ENCODE results near the gene TBX1. TPM values are rescaled to one million over a fixed set of nuclear protein-coding genes. Genes with fewer than 3 reads are reported as not detected.

TBX1 gene
- not detected for polyA plus RNA-seq (2013, experiment 1 of 4)
- polyA plus RNA-seq (2013, experiment 2 of 4): not detected
- not detected for polyA plus RNA-seq (2013, experiment 3 of 4)
- 0.16 TPM for polyA plus RNA-seq (2013, experiment 4 of 4)

DNA sequence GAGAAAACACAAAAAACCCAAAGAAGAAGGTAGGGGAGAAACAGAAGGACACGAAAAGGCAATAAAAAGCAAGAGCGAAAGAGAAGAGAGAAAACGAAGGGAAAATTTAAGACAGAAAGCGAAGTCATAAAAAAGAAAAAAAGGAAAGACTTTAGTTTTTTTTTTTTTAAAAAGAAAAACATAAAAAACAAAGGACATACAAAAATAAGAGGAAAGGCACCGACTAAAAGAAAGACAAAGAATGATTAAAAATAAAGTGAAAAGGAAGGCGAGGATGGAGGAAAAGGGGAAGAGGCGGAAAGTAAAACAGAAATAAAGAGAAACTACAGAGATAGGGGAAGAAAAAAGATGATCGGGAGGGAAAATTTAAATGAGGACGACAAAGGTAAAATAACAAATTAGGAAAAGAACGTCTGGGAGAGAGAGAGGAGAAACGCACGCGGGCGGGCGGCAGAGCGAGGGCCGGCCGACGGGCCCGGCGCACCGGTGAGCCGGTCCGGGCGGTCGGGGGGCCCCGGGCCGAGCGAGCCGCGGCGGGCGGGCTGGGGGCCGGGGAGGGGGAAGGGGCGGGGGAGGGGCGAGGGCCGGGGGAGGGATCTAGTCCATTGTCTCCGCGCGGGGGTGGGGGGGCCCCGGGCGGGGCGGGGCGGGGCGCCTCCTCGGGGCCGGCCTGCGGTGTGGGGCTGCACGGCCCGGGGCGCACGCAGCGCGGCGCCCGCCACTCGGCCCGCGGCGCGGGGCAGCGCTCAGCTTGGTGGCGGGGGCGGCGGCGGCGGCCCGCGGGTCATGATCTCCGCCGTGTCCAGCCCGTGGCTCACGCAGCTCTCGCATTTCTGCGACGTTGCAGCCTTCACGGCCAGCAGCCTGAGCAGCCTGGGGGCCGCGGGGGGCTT lies at the start of gene TBX1:
TSS of gene TBX1 (plus strand) at position 721 of the 893 bp plus-strand sequence. CDS start at position 787, 66 bp downstream.
- H3K27me3 ChIP-seq (ENCODE audit: control insufficient read depth, insufficient read depth, low read length, poor library complexity, severe bottlenecking): peaks cover 99% of the 10 kb centered on the region
- no peak within 1 kb of the TSS for H3K4me3 ChIP-seq (ENCODE audit: insufficient read depth, low read depth, low read length)
- H3K9me3 ChIP-seq (ENCODE audit: control insufficient read depth, low read length): no peaks in the 10 kb centered on the region
- H3K36me3 ChIP-seq (ENCODE audit: control insufficient read depth, insufficient read depth, low read length): no peaks in the 10 kb centered on the region
- peaks cover 34% of the 10 kb centered on the region for H3K4me1 ChIP-seq (ENCODE audit: control insufficient read depth, insufficient read depth, low read length)
- no peak within 1 kb of the TSS for H3K27ac ChIP-seq (ENCODE audit: insufficient read depth, low read depth, low read length, poor library complexity, severe bottlenecking)
- 2 to 3% methylated on average over 66 to 68 of the region's 79 CpGs for WGBS, 2 experiments

DNA sequence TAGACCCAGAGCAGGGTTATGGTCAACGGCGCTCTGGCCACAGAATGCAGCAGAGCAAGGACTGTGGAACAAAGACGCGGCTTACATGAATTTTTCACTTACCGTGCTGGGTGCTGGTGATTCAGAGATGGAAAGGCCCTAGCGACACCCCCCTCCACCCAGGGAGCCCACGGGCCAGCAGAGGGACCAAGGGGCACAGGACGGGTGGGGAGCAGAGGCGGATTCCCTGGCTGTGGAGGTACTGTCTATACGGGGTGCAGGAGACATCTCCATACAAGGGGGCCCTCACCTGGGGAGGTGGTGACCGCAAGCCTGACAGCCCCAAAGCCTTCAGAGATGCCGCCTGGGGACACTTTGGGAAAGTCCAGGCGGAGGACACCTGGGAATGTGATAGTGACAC lies 47.3 kb upstream of the TBX1 start:
- Histone ChIP-seq H3K4me1 (ENCODE audit: control insufficient read depth, insufficient read depth, low read length) (no peaks in the 10 kb centered on the region), H3K27me3 (ENCODE audit: control insufficient read depth, insufficient read depth, low read length, poor library complexity, severe bottlenecking) (peaks cover 55% of the 10 kb centered on the region), H3K27ac (ENCODE audit: insufficient read depth, low read depth, low read length, poor library complexity, severe bottlenecking) (no peak overlapping the region), H3K4me3 (ENCODE audit: insufficient read depth, low read depth, low read length) (no peak overlapping the region), H3K9me3 (ENCODE audit: control insufficient read depth, low read length) (no peaks in the 10 kb centered on the region), H3K36me3 (ENCODE audit: control insufficient read depth, insufficient read depth, low read length) (no peaks in the 10 kb centered on the region)
- WGBS, 2 experiments: 91 to 92% methylated on average over 13 of the region's 13 CpGs

DNA sequence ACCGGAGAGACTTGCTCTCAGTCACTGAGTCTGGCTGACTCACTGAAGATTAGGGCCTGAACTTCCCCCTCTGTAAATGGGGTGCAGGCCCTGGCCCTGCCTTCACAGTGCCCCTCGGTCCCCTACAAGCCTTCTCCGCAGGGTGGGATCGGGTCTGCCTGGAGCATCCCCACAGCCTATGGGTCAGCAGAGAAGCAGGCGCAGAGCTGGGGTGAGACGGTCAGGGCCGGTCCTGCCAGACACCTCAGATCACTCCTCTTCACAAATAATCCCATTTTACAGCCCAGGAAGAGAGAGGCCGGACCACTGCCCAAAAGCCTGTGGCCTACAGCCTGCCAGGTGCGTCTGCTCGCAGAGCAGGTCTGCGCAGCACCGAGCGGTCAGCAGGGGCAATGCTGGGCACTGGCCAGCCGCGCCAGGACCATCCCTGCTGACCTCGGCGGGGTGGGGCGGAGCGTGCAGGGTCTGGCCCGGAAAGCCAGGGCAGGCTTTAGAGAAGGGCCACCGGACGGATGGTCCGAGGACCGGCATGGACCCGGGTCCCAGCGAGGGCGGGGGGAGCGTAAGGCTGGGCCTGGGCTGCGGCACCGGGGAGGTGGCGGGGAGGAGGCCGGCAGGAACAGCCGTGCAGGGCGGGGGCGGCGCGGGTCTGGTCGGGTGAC lies 46.8 kb upstream of the TBX1 start:
- Histone ChIP-seq H3K4me1 (ENCODE audit: control insufficient read depth, insufficient read depth, low read length) (no peaks in the 10 kb centered on the region), H3K36me3 (ENCODE audit: control insufficient read depth, insufficient read depth, low read length) (no peaks in the 10 kb centered on the region), H3K9me3 (ENCODE audit: control insufficient read depth, low read length) (no peaks in the 10 kb centered on the region), H3K4me3 (ENCODE audit: insufficient read depth, low read depth, low read length) (peak overlapping the region; percentile 48), H3K27ac (ENCODE audit: insufficient read depth, low read depth, low read length, poor library complexity, severe bottlenecking) (no peak overlapping the region), H3K27me3 (ENCODE audit: control insufficient read depth, insufficient read depth, low read length, poor library complexity, severe bottlenecking) (peaks cover 60% of the 10 kb centered on the region)
- WGBS, 2 experiments: 33 to 36% methylated on average over 38 of the region's 38 CpGs

DNA sequence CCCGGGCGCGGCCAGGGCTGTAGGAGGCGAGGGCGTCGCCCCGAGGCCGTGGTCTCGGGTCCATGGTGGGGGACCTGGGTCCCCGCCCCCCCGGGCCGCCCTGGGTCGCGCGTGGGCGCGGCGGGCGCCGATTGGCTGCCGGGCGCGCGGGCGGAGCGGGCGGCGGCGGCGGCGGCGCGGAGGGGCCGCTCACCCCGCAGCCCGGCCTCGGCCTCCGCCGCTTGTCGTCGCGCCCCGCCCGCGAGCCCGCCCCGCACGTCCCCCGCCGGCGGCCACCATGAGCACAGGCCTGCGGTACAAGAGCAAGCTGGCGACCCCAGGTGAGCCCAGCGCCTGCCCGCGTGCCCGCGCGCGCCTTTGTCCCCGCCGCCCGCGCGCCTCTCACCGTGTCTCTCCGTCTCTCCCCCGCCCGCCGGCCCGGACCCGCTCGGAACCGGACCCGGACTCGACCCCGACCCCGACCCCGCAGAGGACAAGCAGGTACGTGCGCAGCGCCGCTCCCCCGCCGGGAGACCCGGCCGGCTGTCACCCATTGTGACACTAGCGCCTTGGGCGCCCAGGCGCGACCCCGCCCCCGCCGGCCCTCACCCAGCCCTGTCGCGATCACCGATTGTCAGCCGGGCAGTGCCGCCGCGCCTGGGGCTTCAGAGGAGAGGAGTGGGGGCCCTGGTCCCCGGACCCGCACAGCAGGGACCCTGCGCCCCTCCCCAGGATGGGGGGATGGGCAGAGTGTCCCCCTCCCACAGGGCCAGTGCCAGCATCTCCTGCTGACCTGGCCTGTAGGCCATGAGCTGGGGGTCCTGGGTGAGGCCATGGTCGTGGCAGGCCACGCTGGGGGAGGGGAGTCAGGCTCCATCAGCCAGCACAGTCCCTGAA lies 46.0 kb upstream of the TBX1 start, which contains the start of gene SEPTIN5:
TSS of gene SEPTIN5 (plus strand) at position 192 of the 876 bp plus-strand sequence. CDS start at position 278, 86 bp downstream.
- Histone ChIP-seq H3K27ac (ENCODE audit: insufficient read depth, low read depth, low read length, poor library complexity, severe bottlenecking) (no peak within 1 kb of the TSS), H3K36me3 (ENCODE audit: control insufficient read depth, insufficient read depth, low read length) (no peaks in the 10 kb centered on the region)

DNA sequence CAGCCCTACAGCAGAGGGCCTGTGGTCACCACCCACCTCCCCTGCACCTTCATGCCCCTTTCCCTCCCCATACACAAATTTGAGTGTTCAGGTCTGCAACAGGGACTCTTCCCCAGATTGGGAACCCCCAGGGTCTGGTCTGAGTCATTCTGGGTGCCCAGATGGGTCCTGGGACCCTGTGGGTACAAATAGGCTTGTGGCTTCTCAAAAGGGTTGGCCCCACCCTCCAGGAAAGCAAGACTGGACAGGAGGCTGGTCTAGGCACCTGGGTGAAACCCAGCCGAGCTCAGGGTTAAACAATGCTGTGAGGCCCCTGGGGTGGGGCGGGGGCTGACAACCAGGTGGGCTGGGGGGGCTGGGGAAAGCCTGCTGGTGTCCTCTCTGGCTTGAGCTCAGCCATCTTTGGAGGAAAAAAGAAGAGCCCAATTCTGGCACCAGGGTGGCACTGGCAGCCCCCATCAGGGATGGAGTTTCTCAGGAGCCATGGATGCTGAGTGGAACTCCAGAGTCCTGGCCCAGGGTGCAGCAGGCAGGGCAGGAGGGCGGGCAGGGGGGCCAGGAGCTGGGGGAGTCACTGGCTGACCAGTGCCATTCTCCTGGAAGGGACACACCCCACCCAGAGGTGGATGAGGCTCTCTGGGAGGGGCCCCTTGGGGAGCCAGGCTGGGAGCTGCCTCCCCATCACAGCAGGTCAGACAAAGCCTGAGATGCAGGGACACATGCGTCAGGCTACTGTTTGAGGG lies 45.2 kb upstream of the TBX1 start:
- Histone ChIP-seq H3K4me3 (ENCODE audit: insufficient read depth, low read depth, low read length) (peak overlapping the region; percentile 55), H3K27me3 (ENCODE audit: control insufficient read depth, insufficient read depth, low read length, poor library complexity, severe bottlenecking) (peaks cover 76% of the 10 kb centered on the region), H3K27ac (ENCODE audit: insufficient read depth, low read depth, low read length, poor library complexity, severe bottlenecking) (no peak overlapping the region), H3K36me3 (ENCODE audit: control insufficient read depth, insufficient read depth, low read length) (no peaks in the 10 kb centered on the region), H3K9me3 (ENCODE audit: control insufficient read depth, low read length) (no peaks in the 10 kb centered on the region), H3K4me1 (ENCODE audit: control insufficient read depth, insufficient read depth, low read length) (no peaks in the 10 kb centered on the region)
- 81 to 85% methylated on average over 4 of the region's 4 CpGs for WGBS, 2 experiments

More for the DNA sequence above, 46.0 kb upstream of the TBX1 start, which contains the start of gene SEPTIN5:
- Histone ChIP-seq H3K27me3 (ENCODE audit: control insufficient read depth, insufficient read depth, low read length, poor library complexity, severe bottlenecking) (peaks cover 68% of the 10 kb centered on the region), H3K4me1 (ENCODE audit: control insufficient read depth, insufficient read depth, low read length) (no peaks in the 10 kb centered on the region), H3K9me3 (ENCODE audit: control insufficient read depth, low read length) (no peaks in the 10 kb centered on the region), H3K4me3 (ENCODE audit: insufficient read depth, low read depth, low read length) (peak within 1 kb of the TSS; percentile 55)
- 3% methylated on average over 106 of the region's 106 CpGs for WGBS, 2 experiments

DNA sequence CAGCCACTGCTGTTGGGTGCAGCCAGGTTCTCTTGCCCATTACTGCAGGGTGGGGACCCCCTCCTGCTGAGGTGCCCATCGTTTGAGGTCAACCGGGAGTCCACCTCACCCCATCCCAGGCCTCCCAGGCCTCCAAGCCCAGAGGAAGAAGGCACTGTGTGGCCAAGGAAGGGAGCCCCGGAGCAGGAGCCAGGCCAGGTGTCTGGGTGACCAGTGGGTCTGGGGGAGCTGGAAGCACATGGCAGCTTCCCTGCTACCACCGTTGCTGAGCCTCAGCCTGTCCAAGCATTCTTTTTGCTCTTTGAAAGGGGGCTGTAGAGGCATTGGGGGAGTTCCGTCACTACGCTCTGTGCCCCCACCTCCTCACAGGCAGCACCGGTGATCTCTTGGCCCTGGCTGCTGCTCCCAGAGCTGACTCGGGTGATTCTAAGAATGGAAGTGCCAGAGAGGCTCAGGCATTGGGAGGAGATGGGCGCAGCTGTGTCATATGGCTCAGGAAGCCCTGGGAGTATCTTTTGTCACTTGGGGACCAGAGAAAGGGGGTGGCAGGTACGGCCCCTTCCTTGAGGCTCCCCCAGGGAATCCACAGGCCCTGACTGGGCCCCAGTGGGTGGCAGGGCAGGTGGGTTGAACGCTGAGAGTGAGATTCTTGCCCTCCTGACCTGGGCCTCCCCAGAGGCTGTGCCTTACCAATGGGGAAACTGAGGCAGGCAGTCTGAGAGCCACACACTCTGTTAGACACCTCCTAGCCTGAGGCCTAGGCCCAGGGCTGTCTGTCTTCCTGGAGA lies 44.3 kb upstream of the TBX1 start:
- Histone ChIP-seq H3K27ac (ENCODE audit: insufficient read depth, low read depth, low read length, poor library complexity, severe bottlenecking) (no peak overlapping the region), H3K4me3 (ENCODE audit: insufficient read depth, low read depth, low read length) (no peak overlapping the region), H3K9me3 (ENCODE audit: control insufficient read depth, low read length) (no peaks in the 10 kb centered on the region), H3K4me1 (ENCODE audit: control insufficient read depth, insufficient read depth, low read length) (no peaks in the 10 kb centered on the region), H3K36me3 (ENCODE audit: control insufficient read depth, insufficient read depth, low read length) (no peaks in the 10 kb centered on the region), H3K27me3 (ENCODE audit: control insufficient read depth, insufficient read depth, low read length, poor library complexity, severe bottlenecking) (peaks cover 85% of the 10 kb centered on the region)
- 91 to 92% methylated on average over 11 of the region's 11 CpGs for WGBS, 2 experiments

DNA sequence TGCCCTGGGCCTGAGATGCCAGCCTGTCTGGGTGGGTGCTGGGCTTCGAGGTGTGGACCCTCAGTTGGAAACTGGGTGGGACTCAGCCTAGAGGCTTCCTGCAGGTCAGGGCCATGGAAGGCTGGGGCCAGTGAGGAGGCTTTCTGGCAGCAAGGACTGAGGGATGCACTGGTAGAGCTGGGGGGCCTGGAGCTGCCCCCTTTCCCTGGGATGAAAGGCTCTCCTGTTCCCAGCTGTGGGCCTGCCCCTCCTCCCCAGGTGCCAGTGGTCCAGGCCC lies 43.8 kb upstream of the TBX1 start:
- Histone ChIP-seq H3K4me3 (ENCODE audit: insufficient read depth, low read depth, low read length) (no peak overlapping the region), H3K4me1 (ENCODE audit: control insufficient read depth, insufficient read depth, low read length) (no peaks in the 10 kb centered on the region), H3K9me3 (ENCODE audit: control insufficient read depth, low read length) (no peaks in the 10 kb centered on the region), H3K27me3 (ENCODE audit: control insufficient read depth, insufficient read depth, low read length, poor library complexity, severe bottlenecking) (peaks cover 90% of the 10 kb centered on the region), H3K36me3 (ENCODE audit: control insufficient read depth, insufficient read depth, low read length) (no peaks in the 10 kb centered on the region), H3K27ac (ENCODE audit: insufficient read depth, low read depth, low read length, poor library complexity, severe bottlenecking) (no peak overlapping the region)
- 96 to 97% methylated on average over 1 of the region's 1 CpG for WGBS, 2 experiments

DNA sequence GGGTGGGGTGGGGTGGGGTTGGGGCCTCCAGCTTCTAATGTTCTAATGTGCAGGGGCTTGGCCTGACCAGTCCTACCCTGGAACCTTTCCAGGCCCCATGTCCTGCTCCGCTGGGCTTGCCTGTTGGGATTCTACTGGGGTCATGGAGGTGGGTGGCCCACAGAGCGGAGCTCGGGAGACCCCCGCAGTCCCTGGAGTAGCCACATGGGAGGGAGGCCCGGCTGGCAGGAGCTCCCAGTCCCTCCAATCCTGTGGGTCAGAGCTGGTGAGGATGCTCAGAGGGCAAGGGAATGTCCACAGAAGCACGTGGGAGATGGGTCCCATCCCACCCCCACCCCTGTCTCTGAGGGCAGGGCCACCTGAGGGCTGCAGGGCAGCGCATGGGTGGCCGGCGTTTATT lies 43.4 kb upstream of the TBX1 start:
- H3K27me3 ChIP-seq (ENCODE audit: control insufficient read depth, insufficient read depth, low read length, poor library complexity, severe bottlenecking): peaks cover 94% of the 10 kb centered on the region
- no peaks in the 10 kb centered on the region for H3K9me3 ChIP-seq (ENCODE audit: control insufficient read depth, low read length)
- no peaks in the 10 kb centered on the region for H3K36me3 ChIP-seq (ENCODE audit: control insufficient read depth, insufficient read depth, low read length)
- no peak overlapping the region for H3K27ac ChIP-seq (ENCODE audit: insufficient read depth, low read depth, low read length, poor library complexity, severe bottlenecking)
- no peaks in the 10 kb centered on the region for H3K4me1 ChIP-seq (ENCODE audit: control insufficient read depth, insufficient read depth, low read length)
- no peak overlapping the region for H3K4me3 ChIP-seq (ENCODE audit: insufficient read depth, low read depth, low read length)
- 83 to 87% methylated on average over 9 of the region's 9 CpGs for WGBS, 2 experiments
